B cell (primary cell): ENCODE results near the gene ARMH3. TPM values are rescaled to one million over a fixed set of nuclear protein-coding genes. Genes with fewer than 3 reads are reported as not detected.

Experiments
- ATAC-seq: fragments of 200-7000 bp; cut with Tn5 transposase; one replicate; pipeline ENCODE4 v1.10.0; 2021; ENCODE audit warnings: low read depth, mild to moderate bottlenecking, moderate number of reproducible peaks, moderate library complexity
- CTCF ChIA-PET: fragments of 350-600 bp; sonication (Branson Sonifier 250); formaldehyde crosslinking; loops from one replicate; lab custom pipeline; 2021; ENCODE audit warnings: antibody characterized with exemption, inconsistent platforms; lab: Charles Lee
- POLR2A ChIA-PET: fragments of 350-600 bp; sonication (Branson Sonifier 250); formaldehyde crosslinking; loops from one replicate; lab custom pipeline; 2021; ENCODE audit warnings: antibody characterized with exemption; lab: Charles Lee
- DNase-seq: peaks from one replicate; pipeline ENCODE4 v3.0.0; 2013
- H2AFZ ChIP-seq: 2 replicates; pipeline ENCODE4 v1.6.1; 2012; ENCODE audit warnings: mild to moderate bottlenecking, low read depth, low read length; ENCODE audit not compliant: insufficient read depth, poor library complexity, severe bottlenecking
- H3K27ac ChIP-seq, 2 donors: 1 replicate in 1 of 2; 2 replicates in 1 of 2; pipeline ENCODE4 v1.5.1; 2012 to 2013; ENCODE audit warnings: low read length in 2 of 2, mild to moderate bottlenecking in 2 of 2, moderate library complexity in 1 of 2
- H3K27me3 ChIP-seq, 4 experiments: fragments of 200-600 bp in 1 of 4; sonication (generic) in 1 of 4; replicated peaks in 1 of 4; 1 replicate in 2 of 4; 2 replicates in 2 of 4; pipeline versions ENCODE4 v1.6.1 to v1.7.0; 2013 to 2016; ENCODE audit warnings: low read length in 3 of 4, mild to moderate bottlenecking in 2 of 4, mixed read lengths in 1 of 4, moderate library complexity in 1 of 4; ENCODE audit not compliant: insufficient read depth in 4 of 4, control insufficient read depth in 3 of 4; ENCODE audit errors: control extremely low read depth in 1 of 4
- H3K36me3 ChIP-seq, 2 experiments: replicated peaks in 1 of 2; 1 replicate in 1 of 2; 2 replicates in 1 of 2; pipeline versions ENCODE4 v1.6.1 to v1.7.1; 2013; ENCODE audit warnings: low read length in 1 of 2; ENCODE audit not compliant: insufficient read depth in 2 of 2, control insufficient read depth in 1 of 2; ENCODE audit errors: control extremely low read depth in 1 of 2, extremely low read depth in 1 of 2
- H3K4me1 ChIP-seq, 2 donors: fragments of 200-600 bp in 1 of 2; sonication (generic) in 1 of 2; 1 replicate in 1 of 2; 2 replicates in 1 of 2; pipeline versions ENCODE4 v1.5.1 to v1.6.1; 2013 to 2017; ENCODE audit warnings: low read length in 2 of 2; ENCODE audit not compliant: control insufficient read depth in 2 of 2, insufficient read depth in 2 of 2
- H3K4me2 ChIP-seq: replicated peaks from 2 replicates; pipeline ENCODE3; 2012; ENCODE audit warnings: mild to moderate bottlenecking, low read depth, low read length; ENCODE audit not compliant: poor library complexity, severe bottlenecking
- H3K4me3 ChIP-seq, 5 experiments: fragments of 200-600 bp in 1 of 5; sonication (generic) in 1 of 5; 1 replicate in 3 of 5; 2 replicates in 2 of 5; pipeline versions ENCODE4 v1.5.1 to v1.7.0; 2011 to 2016; ENCODE audit warnings: low read length in 4 of 5, mild to moderate bottlenecking in 4 of 5, low read depth in 2 of 5, control low read depth in 1 of 5, moderate library complexity in 1 of 5; ENCODE audit not compliant: insufficient read depth in 1 of 5; ENCODE audit errors: control extremely low read depth in 1 of 5, extremely low read depth in 1 of 5
- H3K79me2 ChIP-seq: fragments of 200-600 bp; sonication (generic); one replicate; pipeline ENCODE4 v1.6.0; 2016; ENCODE audit warnings: low read length; ENCODE audit not compliant: control insufficient read depth, insufficient read depth
- H3K9ac ChIP-seq: fragments of 200-600 bp; sonication (generic); 2 replicates; pipeline ENCODE4 v1.6.1; 2017; ENCODE audit warnings: mild to moderate bottlenecking, low read length, moderate library complexity
- H3K9me3 ChIP-seq, 3 donors: one replicate each; pipeline versions ENCODE4 v1.6.1 to v1.7.1; 2013; ENCODE audit warnings: low read length in 2 of 3; ENCODE audit not compliant: control insufficient read depth in 2 of 3, insufficient read depth in 1 of 3; ENCODE audit errors: control extremely low read depth in 1 of 3
- H4K20me1 ChIP-seq: 2 replicates; pipeline ENCODE4 v1.6.0; 2012; ENCODE audit warnings: mild to moderate bottlenecking, low read length; ENCODE audit not compliant: insufficient read depth, control insufficient read depth, poor library complexity, severe bottlenecking
- H3K27ac Mint-ChIP-seq: one replicate; pipeline ENCODE4 v1.8.0; 2021; ENCODE audit warnings: mixed read lengths
- H3K27me3 Mint-ChIP-seq: one replicate; pipeline ENCODE4 v1.8.0; 2021; ENCODE audit warnings: mixed read lengths
- H3K4me1 Mint-ChIP-seq: one replicate; pipeline ENCODE4 v1.8.0; 2021; ENCODE audit warnings: mixed read lengths
- H3K4me3 Mint-ChIP-seq: one replicate; pipeline ENCODE4 v1.8.0; 2021; ENCODE audit warnings: mixed read lengths
- H3K9me3 Mint-ChIP-seq: one replicate; pipeline ENCODE4 v1.8.0; 2022; ENCODE audit warnings: mixed read lengths; ENCODE audit not compliant: insufficient read depth
- EZH2 ChIP-seq: IDR thresholded peaks from 2 replicates; pipeline ENCODE4 v1.6.1; 2012; ENCODE audit warnings: borderline replicate concordance, low read depth, mild to moderate bottlenecking, moderate library complexity, low read length; ENCODE audit not compliant: insufficient read depth, poor library complexity, severe bottlenecking
- WGBS: methylation state at CpG from one replicate; pipeline ENCODE4 v1.1.5; 2013; ENCODE audit warnings: missing lambda C conversion rate; ENCODE audit not compliant: insufficient coverage; 5-methylcytosine and 5-hydroxymethylcytosine counted together
- intact Hi-C: fragments of 100-400 bp; cut with micrococcal nuclease; formaldehyde crosslinking; loops from one replicate; pipeline ENCODE4 v1.10.0; 2022
- polyA plus RNA-seq: library from polyadenylated mRNA; depleted of rRNA; stranded (reverse); fragments of >200 nt; gene quantifications from 2 replicates; pipeline ENCODE4 v1.2.3, GENCODE V29; 2012
- total RNA-seq, 2 donors: library from RNA; stranded (reverse); fragments of 120-200 nt in 1 of 2; gene quantifications; 1 replicate in 1 of 2; 2 replicates in 1 of 2; pipeline versions ENCODE4 v1.2.3 to v1.2.4, GENCODE V29; 2013 to 2022
- TF ChIP-seq, protein P1 (sequence below): fragments of 200-600 bp; IDR thresholded peaks from one replicate; pipeline ENCODE4 v1.8.0; 2022; ENCODE audit warnings: antibody characterized with exemption, mild to moderate bottlenecking

Gene ARMH3
- total and polyA plus RNA-seq, 2 donors (not counting 1 experiment from before 2014, with no cell fraction given), result 33.4 to 40.7 TPM

DNA sequence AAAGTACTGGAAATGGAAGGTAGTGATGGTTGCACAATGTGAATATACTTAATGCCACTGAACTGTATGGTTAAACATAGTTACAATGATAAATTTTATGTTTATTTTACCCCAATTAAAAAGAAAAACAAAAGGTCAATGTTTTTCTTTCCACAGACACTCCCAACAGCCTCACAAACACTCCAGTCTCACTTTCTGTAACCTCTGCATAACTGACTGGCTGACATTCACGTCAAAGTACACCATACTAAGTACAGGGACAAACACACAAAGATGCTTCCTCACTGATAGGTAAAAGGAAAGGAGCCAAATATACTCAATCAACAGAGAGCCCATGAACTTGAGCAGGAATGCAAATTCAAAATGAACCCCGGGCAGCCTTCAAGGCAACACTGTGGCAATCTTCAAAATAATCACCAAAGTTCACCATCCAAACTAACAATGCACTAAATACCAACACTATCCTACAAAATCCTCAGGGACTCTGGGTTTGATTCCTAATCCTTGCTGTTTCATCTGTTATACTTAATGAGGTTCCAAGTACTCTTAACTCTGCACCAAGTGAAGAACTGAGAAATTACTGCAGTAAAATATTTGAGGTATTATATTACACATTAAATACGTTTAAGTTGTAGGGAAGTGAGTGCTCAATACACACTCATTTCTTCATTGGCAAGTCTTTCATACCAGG, 90.8 kb downstream of the ARMH3 start:
- H3K36me3 ChIP-seq, result peaks cover 0 to 2% of the 10 kb centered on the region in 2 experiments
- POLR2A ChIA-PET, result interaction anchor here (0.6 to 0.7 kb wide), 2 partner anchors 58 to 129 kb away, joined by 4 to 8 read pairs; no protein-coding TSS in a partner anchor
- peaks cover 71% of the 10 kb centered on the region for H3K4me1 Mint-ChIP-seq
- peak overlapping the region; percentile 4 for H3K9ac ChIP-seq
- TF ChIP-seq EZH2, result no peak
- TF ChIP-seq, protein P1, sequence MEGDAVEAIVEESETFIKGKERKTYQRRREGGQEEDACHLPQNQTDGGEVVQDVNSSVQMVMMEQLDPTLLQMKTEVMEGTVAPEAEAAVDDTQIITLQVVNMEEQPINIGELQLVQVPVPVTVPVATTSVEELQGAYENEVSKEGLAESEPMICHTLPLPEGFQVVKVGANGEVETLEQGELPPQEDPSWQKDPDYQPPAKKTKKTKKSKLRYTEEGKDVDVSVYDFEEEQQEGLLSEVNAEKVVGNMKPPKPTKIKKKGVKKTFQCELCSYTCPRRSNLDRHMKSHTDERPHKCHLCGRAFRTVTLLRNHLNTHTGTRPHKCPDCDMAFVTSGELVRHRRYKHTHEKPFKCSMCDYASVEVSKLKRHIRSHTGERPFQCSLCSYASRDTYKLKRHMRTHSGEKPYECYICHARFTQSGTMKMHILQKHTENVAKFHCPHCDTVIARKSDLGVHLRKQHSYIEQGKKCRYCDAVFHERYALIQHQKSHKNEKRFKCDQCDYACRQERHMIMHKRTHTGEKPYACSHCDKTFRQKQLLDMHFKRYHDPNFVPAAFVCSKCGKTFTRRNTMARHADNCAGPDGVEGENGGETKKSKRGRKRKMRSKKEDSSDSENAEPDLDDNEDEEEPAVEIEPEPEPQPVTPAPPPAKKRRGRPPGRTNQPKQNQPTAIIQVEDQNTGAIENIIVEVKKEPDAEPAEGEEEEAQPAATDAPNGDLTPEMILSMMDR, result no peak
- H3K9me3 Mint-ChIP-seq, result peaks cover 2% of the 10 kb centered on the region
- no peaks in the 10 kb centered on the region for H3K9me3 ChIP-seq
- H3K27me3 ChIP-seq, result no peaks in the 10 kb centered on the region
- H3K4me1 ChIP-seq, result peaks cover 60 to 73% of the 10 kb centered on the region in 2 donors
- peak overlapping the region; percentile 1 for H3K4me3 Mint-ChIP-seq
- DNase-seq, result no peak
- CTCF ChIA-PET, result no interaction called here
- H2AFZ ChIP-seq, result peak overlapping the region; percentile 37
- H3K27me3 Mint-ChIP-seq, result no peaks in the 10 kb centered on the region
- peak overlapping the region; percentile 4 to 52 for H3K27ac ChIP-seq
- intact Hi-C loops, result no loop called here
- no peak for ATAC-seq
- peak overlapping the region; percentile 89 for H3K27ac Mint-ChIP-seq
- H3K4me3 ChIP-seq, result peak overlapping the region in 1 of 5 experiments; percentile 8
- no peaks in the 10 kb centered on the region for H4K20me1 ChIP-seq
- WGBS, result no CpG with 5 or more reads among the region's 3 CpGs
- peak overlapping the region; percentile 42 for H3K4me2 ChIP-seq
- H3K79me2 ChIP-seq, result peaks cover 6% of the 10 kb centered on the region
